Activated CD4-positive, alpha-beta T cell treated with anti-CD3 and anti-CD28 coated beads, Interleukin-2, amount 50 U/mL, for 24 hours (primary cell): ENCODE data around the gene ADAM23.

Source experiments
- DNase-seq, 2 donors: peaks; one replicate each; pipeline ENCODE4 v3.0.0-alpha.2; 2020; ENCODE audit warnings: low read depth in 1 of 2, low spot score in 1 of 2

The ADAM23 gene

DNA sequence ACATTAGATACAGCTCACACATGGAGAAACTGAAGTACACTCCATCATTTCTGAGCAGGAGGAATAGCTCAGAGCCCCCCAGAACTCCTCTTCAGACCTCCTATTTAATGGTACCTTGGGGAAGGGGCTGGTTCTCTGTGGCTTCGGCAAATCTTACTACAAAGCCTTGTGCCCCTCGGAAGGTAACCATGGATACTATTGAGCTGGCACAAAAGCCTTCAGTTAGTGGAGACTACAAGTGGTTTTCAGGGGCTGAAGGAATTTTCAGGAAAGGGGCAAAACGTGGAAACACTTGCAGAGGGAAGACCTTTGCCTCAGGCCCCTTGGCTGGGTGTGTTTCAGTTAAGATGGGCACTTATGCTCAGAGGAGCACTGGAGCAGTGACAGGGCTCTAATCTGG is 197.9 kb downstream of the ADAM23 start:
- DNase-seq = no peak

DNA sequence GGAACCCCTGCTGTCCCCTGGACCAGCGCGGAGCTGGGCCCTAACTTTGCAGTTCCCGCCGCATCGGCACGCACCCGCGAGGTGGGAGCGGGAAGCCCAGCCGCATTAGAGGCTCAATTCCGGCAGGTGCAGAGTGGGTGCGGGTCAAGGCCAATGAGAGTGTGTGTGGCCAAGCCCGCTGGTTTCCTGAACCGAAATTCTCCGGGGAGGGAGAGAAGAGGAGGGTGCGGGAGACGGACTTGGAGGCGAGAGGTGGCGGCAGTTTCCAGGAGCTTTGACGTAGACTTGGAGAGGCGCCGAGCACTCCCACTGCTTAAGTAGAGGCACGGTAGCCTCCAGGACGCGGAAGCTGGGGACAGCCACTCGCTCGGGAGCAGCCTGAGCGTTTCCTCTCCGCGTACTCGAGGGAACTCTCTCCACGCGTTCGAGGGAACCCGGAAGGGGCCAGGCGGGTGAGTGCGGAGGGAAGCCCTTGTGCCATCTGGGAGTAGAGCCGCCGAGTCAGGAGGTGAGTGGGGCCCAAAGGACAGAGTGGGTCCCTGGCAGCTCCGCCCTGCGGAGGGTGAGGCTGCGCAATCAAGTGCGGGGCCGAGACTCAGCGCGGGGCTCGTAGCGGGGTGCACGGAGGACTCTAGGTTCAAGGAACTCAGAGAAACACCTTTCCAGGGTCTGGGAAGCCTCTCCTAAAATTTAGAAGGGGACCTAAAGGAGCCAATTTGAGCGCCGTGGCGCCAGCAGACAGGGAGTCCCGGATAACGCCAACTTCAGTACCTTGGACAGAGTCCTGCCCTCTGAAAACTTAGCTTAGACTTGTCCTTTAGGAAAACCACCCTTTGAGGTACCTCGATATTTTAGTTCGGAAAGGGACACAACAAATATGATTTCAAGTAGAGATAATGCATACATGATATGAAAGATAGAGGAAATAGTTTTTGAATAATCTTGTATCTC is 199.0 kb downstream of the ADAM23 start, which contains the start of gene FAM237A:
TSS of gene FAM237A (plus strand) at position 413 of the 951 bp plus-strand sequence. CDS start 1,750 bp downstream, outside the sequence.
- DNase-seq = no peak

DNA sequence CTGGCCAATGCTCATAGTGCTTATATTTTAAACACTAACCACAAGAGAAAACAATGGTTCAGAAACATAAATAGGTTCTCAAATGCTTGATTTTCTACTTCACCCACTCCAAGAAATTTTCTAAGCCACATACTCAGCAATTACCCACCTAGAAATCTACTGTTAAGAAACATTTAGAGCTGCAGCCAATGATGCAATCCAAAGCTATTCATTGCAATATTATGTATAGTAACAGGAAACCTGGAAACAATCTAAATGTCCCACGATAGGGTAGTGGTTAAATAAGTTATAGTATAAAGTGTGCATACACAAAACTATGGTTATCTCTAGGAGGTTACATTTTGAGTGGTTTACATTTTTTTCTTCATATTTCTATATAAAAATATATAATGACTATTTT is 204.7 kb downstream of the ADAM23 start:
- no peak for DNase-seq

DNA sequence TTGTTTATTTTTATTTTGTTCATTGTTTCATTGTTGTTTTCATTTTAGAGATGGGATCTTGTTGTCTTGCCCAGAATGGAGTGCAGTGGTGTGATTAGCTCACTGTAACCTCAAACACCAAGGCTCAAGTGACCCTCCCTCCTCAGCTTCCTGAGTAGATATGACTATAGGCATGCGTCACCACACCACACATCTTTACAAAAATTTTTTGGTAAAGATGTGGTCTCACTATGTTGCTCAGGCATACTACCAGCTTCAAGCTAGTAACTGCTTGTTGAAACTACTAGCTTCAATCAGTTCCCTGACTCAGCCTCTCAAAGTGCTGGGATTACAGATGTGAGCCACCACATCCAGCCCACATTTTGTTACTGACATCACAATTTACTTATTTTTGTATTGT is 213.8 kb downstream of the ADAM23 start:
- DNase-seq = no peak

DNA sequence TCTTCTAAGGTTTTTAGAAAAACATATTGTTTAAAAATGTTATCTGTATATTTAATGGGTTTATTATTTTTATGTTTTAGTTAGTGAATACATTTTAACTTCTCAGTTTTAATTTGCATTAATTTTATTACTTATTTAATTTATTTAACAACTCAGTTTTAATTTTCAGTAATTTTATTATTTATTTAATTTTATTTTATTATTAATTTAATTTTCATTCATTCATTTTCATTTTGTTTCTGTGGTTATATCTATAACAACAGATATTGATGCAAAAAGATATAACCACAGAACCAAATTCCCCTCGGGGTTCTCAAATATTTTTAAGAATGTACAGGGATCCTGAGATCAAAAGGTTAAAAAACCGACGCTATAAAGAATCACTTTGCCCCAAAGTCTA is 221.9 kb downstream of the ADAM23 start:
- DNase-seq = no peak
